Muscle layer of duodenum (tissue), 2 donors: ENCODE measurements around the gene NKX2-8.
A peak's percentile ranks its signal among the peaks of the same experiment; 100 is the strongest.

Experiments
- H3K27ac ChIP-seq: one replicate; pipeline ENCODE4 v1.7.0; 2013; ENCODE audit warnings: mild to moderate bottlenecking, low read length
- H3K27me3 ChIP-seq: one replicate; pipeline ENCODE4 v1.7.0; 2013; ENCODE audit warnings: low read depth, mild to moderate bottlenecking, control low read depth, low read length
- H3K36me3 ChIP-seq, 2 donors: one replicate each; pipeline ENCODE4 v1.7.0; 2013; ENCODE audit warnings: low read length in 2 of 2, control low read depth in 1 of 2, mild to moderate bottlenecking in 1 of 2; ENCODE audit not compliant: insufficient read depth in 2 of 2, control insufficient read depth in 1 of 2
- H3K4me1 ChIP-seq, 2 donors: one replicate each; pipeline ENCODE4 v1.7.0; 2013; ENCODE audit warnings: low read length in 2 of 2, mild to moderate bottlenecking in 2 of 2, control low read depth in 1 of 2, moderate library complexity in 1 of 2; ENCODE audit not compliant: insufficient read depth in 2 of 2, control insufficient read depth in 1 of 2
- H3K4me3 ChIP-seq, 2 donors: one replicate each; pipeline ENCODE4 v1.7.0; 2013; ENCODE audit warnings: low read length in 2 of 2, low read depth in 1 of 2, mild to moderate bottlenecking in 1 of 2
- H3K9me3 ChIP-seq, 2 donors: one replicate each; pipeline ENCODE4 v1.7.0; 2013; ENCODE audit warnings: low read length in 2 of 2, control low read depth in 1 of 2, mild to moderate bottlenecking in 1 of 2; ENCODE audit not compliant: control insufficient read depth in 1 of 2
- donor health status: healthy.

Gene NKX2-8

GRCh38 chr14:36582011-36582873, at the start of gene NKX2-8:
Gene NKX2-8, minus strand, starts transcription at chr14:36582614. Its CDS starts 225 bp downstream, at chr14:36582389.
- Histone ChIP-seq H3K9me3 (no peaks in the 10 kb centered on the region), H3K36me3 (no peaks in the 10 kb centered on the region), H3K27me3 (peaks cover 49% of the 10 kb centered on the region), H3K27ac (no peak within 1 kb of the TSS), H3K4me3 (peak within 1 kb of the TSS; percentile 52 to 77), H3K4me1 (peaks cover 0 to 35% of the 10 kb centered on the region in 2 donors)

- Histone ChIP-seq H3K9me3 (no peaks in the 10 kb centered on the region), H3K27me3 (peaks cover 6% of the 10 kb centered on the region), H3K27ac (no peak overlapping the region), H3K4me3 (no peak overlapping the region), H3K36me3 (no peaks in the 10 kb centered on the region), H3K4me1 (no peaks in the 10 kb centered on the region)
Measured at GRCh38 chr14:36627981-36628380, 45.6 kb upstream of the NKX2-8 start.

GRCh38 chr14:36626151-36626550, 43.7 kb upstream of the NKX2-8 start:
- Histone ChIP-seq H3K36me3 (no peaks in the 10 kb centered on the region), H3K4me3 (no peak overlapping the region), H3K4me1 (no peaks in the 10 kb centered on the region), H3K9me3 (no peaks in the 10 kb centered on the region), H3K27ac (no peak overlapping the region), H3K27me3 (peaks cover 6% of the 10 kb centered on the region)

GRCh38 chr14:36625436-36625835, 43.0 kb upstream of the NKX2-8 start:
- Histone ChIP-seq H3K27ac (no peak overlapping the region), H3K27me3 (peaks cover 6% of the 10 kb centered on the region), H3K4me3 (no peak overlapping the region), H3K4me1 (no peaks in the 10 kb centered on the region), H3K36me3 (no peaks in the 10 kb centered on the region), H3K9me3 (no peaks in the 10 kb centered on the region)

- H3K27me3 ChIP-seq = peaks cover 6% of the 10 kb centered on the region
- no peaks in the 10 kb centered on the region for H3K4me1 ChIP-seq
- H3K27ac ChIP-seq = no peak overlapping the region
- no peak overlapping the region for H3K4me3 ChIP-seq
- H3K36me3 ChIP-seq = no peaks in the 10 kb centered on the region
- H3K9me3 ChIP-seq = no peaks in the 10 kb centered on the region
Measured at GRCh38 chr14:36625014-36625413, 42.6 kb upstream of the NKX2-8 start.

GRCh38 chr14:36619853-36620252, 37.4 kb upstream of the NKX2-8 start:
- Histone ChIP-seq H3K27ac (no peak overlapping the region), H3K4me1 (no peaks in the 10 kb centered on the region), H3K36me3 (no peaks in the 10 kb centered on the region), H3K27me3 (no peaks in the 10 kb centered on the region), H3K9me3 (no peaks in the 10 kb centered on the region), H3K4me3 (no peak overlapping the region)

GRCh38 chr14:36619131-36619530, 36.7 kb upstream of the NKX2-8 start:
- no peaks in the 10 kb centered on the region for H3K4me1 ChIP-seq
- peaks cover 3% of the 10 kb centered on the region for H3K27me3 ChIP-seq
- H3K36me3 ChIP-seq = no peaks in the 10 kb centered on the region
- no peaks in the 10 kb centered on the region for H3K9me3 ChIP-seq
- H3K27ac ChIP-seq = no peak overlapping the region
- no peak overlapping the region for H3K4me3 ChIP-seq

GRCh38 chr14:36618641-36619040, 36.2 kb upstream of the NKX2-8 start:
- peaks cover 4% of the 10 kb centered on the region for H3K27me3 ChIP-seq
- no peak overlapping the region for H3K4me3 ChIP-seq
- H3K36me3 ChIP-seq = no peaks in the 10 kb centered on the region
- no peaks in the 10 kb centered on the region for H3K9me3 ChIP-seq
- no peaks in the 10 kb centered on the region for H3K4me1 ChIP-seq
- no peak overlapping the region for H3K27ac ChIP-seq

- H3K27me3 ChIP-seq = peaks cover 4% of the 10 kb centered on the region
- H3K4me1 ChIP-seq = no peaks in the 10 kb centered on the region
- H3K4me3 ChIP-seq = no peak overlapping the region
- no peaks in the 10 kb centered on the region for H3K36me3 ChIP-seq
- no peak overlapping the region for H3K27ac ChIP-seq
- H3K9me3 ChIP-seq = no peaks in the 10 kb centered on the region
Measured at GRCh38 chr14:36617824-36618223, 35.4 kb upstream of the NKX2-8 start.

- H3K4me3 ChIP-seq = no peak overlapping the region
Measured at GRCh38 chr14:36605506-36605857, 23.1 kb upstream of the NKX2-8 start.

GRCh38 chr14:36604757-36605505, 22.5 kb upstream of the NKX2-8 start:
- no peaks in the 10 kb centered on the region for H3K9me3 ChIP-seq
- H3K36me3 ChIP-seq = no peaks in the 10 kb centered on the region
- no peaks in the 10 kb centered on the region for H3K4me1 ChIP-seq
- no peaks in the 10 kb centered on the region for H3K27me3 ChIP-seq
- no peak overlapping the region for H3K27ac ChIP-seq
- no peak overlapping the region for H3K4me3 ChIP-seq

More at GRCh38 chr14:36605506-36605857, 23.1 kb upstream of the NKX2-8 start:
- Histone ChIP-seq H3K36me3 (no peaks in the 10 kb centered on the region), H3K27me3 (no peaks in the 10 kb centered on the region), H3K9me3 (no peaks in the 10 kb centered on the region), H3K27ac (no peak overlapping the region), H3K4me1 (no peaks in the 10 kb centered on the region)
